Occipital lobe (tissue), 2 donors: ENCODE measurements around the gene DBF4B. TPM values are rescaled to one million over a fixed set of nuclear protein-coding genes. Genes with fewer than 3 reads are reported as not detected.

Source experiments
- DNase-seq: peaks from one replicate; lab custom pipeline; 2025; lab: John Stamatoyannopoulos, UW
- total RNA-seq: library from RNA; depleted of rRNA; stranded (reverse); fragments of >200 nt; gene quantifications from one replicate; pipeline ENCODE4 v1.2.3, GENCODE V29; 2014

The DBF4B gene
- total RNA-seq, 1 donor from 2014 or later, result 3.1 TPM

- DNase-seq, result no peak
These were observed 50.8 kb downstream of the DBF4B start for GRCh38 chr17:44759086-44759915.

- no peak for DNase-seq
These were observed 51.4 kb downstream of the DBF4B start for GRCh38 chr17:44759916-44760243.

- DNase-seq, result no peak
These were observed 52.2 kb downstream of the DBF4B start for GRCh38 chr17:44760474-44761308.

GRCh38 chr17:44761932-44762810 lies 53.7 kb downstream of the DBF4B start:
- DNase-seq, result no peak

GRCh38 chr17:44763170-44763569 lies 54.7 kb downstream of the DBF4B start:
- no peak for DNase-seq

- DNase-seq, result no peak
These were observed 57.5 kb downstream of the DBF4B start for GRCh38 chr17:44765965-44766364.

- no peak for DNase-seq
These were observed 58.1 kb downstream of the DBF4B start for GRCh38 chr17:44766409-44767038.

GRCh38 chr17:44767493-44767892 lies 59.0 kb downstream of the DBF4B start:
- DNase-seq, result no peak

GRCh38 chr17:44768505-44769142 lies 60.2 kb downstream of the DBF4B start:
- no peak for DNase-seq

- DNase-seq, result no peak
These were observed 60.8 kb downstream of the DBF4B start for GRCh38 chr17:44769230-44769629.

GRCh38 chr17:44769647-44770084 lies 61.2 kb downstream of the DBF4B start:
- DNase-seq, result no peak

- no peak for DNase-seq
These were observed 61.9 kb downstream of the DBF4B start for GRCh38 chr17:44770166-44770925.

GRCh38 chr17:44772308-44773045 lies 64.0 kb downstream of the DBF4B start:
- no peak for DNase-seq

- no peak for DNase-seq
These were observed 64.7 kb downstream of the DBF4B start for GRCh38 chr17:44773140-44773539.

- peak; percentile 72 for DNase-seq
These were observed 66.0 kb downstream of the DBF4B start for GRCh38 chr17:44774271-44775135.

- peak; percentile 96 for DNase-seq
These were observed 66.8 kb downstream of the DBF4B start for GRCh38 chr17:44775136-44775837.

GRCh38 chr17:44775838-44776621 lies 67.6 kb downstream of the DBF4B start:
- DNase-seq, result no peak
